ENCODE data around the gene S100PBP. TPM values are rescaled to one million over a fixed set of nuclear protein-coding genes. Genes with fewer than 3 reads are reported as not detected.
A peak's percentile ranks its signal among the peaks of the same experiment; 100 is the strongest.

The S100PBP gene
- polyA plus RNA-seq, 12 donors, result 20.5 to 45.4 (median 28.1) TPM; not detected in 1

DNA sequence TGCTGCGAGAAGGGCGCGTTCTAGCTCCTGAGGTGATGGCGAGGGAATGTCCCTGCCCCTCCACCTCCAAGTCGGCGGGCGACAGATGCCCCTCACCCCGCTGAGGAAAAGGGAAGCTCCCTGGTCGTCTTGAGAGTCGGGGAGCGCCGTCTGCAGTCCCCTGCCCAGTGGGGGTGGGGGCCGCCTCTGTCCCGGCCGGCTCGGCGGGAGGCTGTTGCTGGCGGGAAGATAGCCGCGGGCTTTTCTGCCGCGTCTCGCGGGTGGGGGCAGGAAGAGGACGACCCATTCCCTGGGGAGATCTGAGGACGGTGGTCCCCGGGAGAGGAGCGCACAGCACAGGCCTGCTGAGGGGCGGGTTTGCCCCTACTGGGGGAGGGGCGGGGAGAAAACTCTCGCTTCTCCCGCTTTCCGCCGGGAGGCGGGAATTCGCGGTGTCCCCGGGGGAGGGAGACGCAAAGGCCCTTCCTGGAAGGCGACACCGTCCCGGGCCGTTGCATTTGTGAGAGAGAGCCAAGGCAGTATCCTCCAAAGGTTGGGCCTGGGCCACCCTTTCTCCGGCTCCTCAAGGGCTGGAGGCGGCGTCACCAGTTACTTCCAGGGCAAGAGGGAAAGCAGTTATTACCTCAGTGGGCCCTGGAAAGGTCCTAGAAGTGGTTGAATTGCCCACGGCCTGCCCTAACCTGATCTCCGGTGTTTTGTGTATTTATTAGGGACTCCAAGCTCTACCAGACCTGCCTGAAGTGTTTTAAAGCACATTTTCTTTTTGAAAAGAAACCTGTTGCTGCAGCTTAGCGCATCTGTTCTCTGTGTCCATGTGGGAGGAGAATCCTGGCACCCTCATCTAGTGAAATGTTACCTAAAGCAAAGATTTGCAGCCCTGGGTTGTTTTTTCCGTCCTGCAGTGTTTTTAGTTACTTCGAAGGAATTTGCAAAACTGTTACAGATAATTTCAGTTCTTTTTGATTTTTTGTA, 648 bp downstream of the S100PBP start:
- DNase-seq, result peak; percentile 74

DNA sequence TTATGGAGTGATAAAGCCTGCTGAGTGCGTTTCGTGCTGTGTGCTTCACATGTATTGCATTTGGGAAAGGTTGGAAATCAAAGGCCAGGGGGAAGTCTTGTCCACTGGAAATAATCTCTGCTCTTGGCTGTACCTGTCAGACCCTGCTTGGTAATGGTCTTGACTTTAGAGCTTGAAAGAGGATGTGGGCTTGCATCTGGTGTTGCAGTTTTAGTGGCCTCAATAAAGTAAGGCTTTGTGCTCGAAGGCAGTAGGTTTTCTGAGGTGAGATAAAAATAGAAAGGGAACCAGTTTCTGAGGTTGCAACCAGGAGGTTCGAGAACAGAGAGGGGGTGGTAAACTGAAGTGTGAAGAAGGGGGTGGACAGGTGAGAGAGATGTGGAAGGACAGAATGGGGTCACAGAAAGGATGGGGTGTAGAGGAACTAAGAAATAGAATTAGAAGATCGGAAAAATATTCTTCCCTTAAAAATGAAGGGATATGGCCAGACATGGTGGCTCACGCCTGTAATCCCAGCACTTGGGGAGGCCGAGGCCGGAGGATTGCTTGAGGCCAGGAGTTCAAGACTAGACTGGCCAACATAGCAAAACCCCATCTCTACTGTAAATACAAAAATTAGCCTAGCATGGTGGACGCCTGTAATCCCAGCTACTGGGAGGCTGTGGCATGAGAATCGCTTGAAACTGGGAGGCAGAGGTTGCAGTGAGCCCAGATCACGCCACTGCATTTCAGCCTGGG, 1.5 kb downstream of the S100PBP start:
- no peak for DNase-seq

DNA sequence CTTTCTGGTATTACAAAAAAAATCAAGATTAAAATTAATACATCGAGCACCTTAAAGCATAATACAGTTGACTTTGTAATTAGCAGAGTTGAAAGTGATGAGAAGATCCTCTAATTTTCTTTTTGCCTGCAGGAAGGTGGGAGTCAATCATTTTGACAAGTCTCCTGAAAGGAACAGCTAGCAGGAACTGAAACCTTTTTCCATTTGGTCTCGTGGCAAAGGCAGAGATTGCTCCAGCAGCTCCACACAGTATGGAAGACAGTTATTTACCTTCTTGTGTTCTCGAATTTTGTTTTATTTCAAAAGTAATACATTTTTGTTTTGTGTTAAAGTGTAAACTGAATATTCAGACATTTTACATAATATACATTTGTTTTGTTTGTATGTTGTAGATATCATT, 7.7 kb downstream of the S100PBP start:
- no peak for DNase-seq

DNA sequence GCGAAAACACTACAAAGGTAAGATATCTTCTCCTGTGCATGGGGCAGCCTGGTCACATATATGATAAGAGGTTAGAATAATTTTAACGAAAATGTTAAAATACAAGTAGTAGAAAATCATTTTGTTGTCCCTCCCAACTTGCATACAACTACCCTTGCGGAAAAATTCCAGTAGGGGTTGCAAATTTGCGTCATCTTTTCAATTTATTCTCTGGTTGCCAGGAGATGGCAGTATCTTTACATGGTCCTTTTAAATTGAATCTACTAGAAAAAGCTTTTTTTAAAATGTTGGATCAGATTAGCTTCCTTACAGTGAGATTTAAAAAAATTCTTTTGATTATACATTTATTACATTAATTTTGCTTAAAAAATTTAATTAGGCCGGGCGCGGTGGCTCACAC, 10.9 kb downstream of the S100PBP start:
- peak; percentile 35 for DNase-seq

DNA sequence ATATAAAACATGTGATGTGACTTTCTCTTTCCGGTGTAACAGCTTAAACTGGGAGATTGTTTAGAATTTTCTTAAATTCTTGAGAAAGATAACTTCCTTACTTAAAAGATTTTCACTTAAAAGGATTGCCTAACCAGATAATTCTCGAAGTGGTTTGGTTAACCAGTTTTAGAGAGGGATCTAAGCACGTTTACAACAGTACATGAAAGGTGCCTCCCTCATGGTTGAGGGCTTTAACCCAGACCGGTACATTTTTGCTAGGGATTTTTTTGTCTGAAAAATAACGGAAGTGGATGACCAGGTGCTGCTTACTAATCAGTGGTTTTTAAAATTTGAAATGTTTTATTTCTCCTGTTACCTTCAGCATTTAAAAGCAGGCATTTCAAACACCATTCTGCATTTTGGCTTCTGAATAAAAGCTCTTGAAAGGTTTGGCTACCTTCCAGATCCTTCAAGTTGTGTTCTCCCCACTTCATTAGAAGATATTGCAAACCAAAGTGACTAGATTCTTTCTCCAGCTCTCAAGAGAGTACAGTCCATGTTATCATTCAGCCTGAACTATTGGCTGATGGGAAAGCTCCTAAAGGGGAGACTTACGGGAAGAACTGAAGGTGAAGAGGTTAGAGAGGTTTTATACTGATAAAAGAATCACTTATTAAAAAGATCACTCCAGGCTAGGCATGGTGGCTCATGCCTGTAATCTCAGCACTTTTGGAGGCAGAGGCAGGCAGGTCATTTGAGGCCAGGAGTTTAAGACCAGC, 12.8 kb downstream of the S100PBP start:
- no peak for DNase-seq

DNA sequence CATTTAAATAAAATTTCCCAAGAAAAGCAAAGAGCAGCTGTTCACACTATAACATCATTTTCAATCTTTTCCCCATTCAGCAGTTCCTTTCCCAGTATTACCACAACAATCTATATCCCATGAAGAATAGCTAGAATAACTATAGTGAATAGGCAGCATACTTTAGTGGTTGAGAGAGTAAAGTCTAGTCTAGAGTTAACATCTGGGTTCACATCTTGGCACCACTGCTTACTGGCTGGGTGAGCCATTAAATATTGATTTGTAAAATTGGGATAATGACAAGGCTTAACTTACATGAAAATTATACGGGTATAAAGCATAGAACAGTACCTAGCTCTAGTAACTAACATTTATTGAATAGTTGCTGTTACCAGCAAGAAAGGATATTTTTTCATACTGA, 14.4 kb downstream of the S100PBP start:
- DNase-seq, result no peak

DNA sequence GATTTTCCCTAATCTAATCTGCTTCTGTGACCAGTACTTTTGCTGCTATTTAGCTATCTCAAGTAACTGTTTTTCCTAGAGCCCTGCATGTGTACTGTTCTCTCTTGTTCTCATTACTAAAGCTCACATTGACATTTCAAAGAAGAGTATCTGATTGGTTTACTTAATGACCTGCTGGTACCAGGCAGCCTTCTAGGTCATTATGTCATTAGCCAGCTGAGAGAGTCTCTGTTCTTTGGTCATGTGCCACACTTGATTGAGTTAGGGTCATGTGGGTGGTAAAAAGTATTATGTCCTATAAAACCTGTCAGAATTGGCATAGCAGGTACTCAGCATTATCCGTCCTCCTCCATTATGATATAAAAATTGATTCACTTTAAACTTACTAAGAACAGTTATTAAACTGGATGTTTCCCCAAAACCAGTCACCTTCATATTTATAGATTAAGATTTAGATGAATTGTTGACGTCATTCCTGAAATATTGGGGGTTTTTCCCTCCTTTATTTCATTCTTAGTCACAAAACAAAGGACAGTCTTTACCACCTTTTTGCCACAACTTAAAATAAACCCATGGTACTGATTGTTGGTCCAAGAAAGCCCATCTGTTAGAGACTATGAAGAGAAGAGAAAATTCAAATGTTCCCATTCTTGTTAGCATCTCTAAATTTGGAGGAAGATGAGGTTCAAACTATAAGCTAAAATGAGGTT, 31.1 kb downstream of the S100PBP start:
- no peak for DNase-seq

DNA sequence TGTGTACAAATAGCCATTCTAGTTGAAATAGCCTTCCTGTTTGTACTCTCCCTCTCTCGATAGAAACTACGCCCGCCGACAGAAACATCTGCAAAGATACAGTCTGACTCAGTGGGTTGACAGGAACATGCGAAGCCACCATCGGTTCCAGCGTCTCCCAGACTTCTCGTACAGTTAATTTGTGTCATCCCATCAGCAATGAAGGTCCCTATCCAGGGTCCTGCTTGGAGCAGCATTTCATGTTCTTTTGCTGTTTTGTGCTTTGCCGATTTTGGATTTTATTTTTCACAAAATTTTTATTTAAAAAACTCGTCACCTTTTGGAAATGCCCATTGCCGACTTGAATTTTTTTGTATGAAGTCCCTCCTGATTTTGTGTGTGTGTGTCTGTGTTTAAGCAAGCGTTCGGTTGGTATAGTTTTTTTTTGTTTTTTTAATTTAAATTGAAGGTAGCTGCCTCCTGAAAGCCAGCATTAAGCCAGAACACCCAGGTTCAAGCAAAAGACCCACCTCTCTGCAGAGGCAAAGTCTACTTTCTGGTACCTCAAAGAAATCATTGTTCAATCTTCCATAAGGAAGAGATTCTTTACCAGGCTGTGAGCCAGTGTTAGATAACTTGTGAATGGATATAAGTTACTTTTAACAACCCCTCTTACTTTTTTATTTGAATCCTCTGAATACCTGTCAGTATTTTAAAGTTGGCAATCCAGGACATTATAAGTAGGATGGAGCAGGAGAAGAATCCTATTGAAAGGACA, 38.6 kb downstream of the S100PBP start:
- DNase-seq, result no peak

DNA sequence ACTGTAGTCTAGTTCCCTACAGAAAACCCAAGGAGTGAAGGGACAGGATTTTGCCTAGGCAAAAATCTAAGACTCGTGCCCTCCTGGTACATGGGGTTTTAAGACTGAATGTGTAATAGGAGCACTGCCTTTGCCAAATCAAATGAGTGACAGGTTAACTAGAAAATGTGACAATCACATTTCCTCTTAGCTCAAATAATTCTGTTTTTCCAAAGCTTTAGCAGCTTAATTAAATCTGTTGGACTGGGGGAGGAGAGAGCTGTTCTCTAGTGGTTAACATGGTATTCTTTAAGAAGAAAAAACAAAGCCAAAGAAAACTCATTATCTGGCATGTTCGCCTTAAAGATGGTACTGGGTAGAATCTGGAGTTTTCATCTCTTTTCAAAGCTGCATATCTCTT, 40.7 kb downstream of the S100PBP start:
- DNase-seq, result no peak

DNA sequence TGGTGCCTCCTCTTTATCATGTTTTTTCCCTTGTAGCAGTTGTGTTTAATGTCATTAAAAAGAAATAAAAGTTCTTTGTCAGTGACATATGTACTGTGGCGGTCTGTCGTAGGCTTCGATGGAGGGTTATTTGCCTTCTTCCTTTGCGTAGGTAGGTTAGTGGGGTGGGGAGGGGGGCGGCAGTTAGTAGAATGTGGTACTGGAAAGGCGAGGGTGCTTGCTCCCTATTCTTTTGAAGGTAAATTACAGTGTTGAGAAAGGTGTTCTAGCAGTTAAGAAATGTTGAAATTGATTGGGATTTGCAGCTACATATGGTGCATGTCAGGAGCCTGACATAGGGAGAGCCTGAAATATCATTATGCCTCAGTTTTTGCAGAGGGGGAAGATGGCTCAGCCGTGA, 41.3 kb downstream of the S100PBP start:
- DNase-seq, result no peak

DNA sequence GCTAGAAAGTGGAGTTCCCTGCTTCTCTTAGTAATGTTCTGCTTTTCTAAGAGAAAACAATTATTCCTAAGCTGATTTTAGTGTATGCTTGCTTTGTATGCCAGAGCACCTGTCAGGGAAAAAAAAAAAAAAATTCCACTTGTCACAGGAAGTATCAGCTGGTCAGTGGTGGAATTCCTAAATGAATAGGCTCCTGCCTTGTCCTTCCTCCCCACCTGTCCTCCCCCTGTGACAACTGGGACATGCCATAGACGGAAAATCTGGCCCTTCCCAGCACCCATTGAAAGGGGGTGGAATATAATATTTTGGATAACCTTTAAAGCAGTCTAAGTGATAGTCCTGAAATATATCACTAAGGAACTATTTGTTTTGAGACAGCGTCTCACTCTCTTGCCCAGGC, 42.5 kb downstream of the S100PBP start:
- no peak for DNase-seq

DNA sequence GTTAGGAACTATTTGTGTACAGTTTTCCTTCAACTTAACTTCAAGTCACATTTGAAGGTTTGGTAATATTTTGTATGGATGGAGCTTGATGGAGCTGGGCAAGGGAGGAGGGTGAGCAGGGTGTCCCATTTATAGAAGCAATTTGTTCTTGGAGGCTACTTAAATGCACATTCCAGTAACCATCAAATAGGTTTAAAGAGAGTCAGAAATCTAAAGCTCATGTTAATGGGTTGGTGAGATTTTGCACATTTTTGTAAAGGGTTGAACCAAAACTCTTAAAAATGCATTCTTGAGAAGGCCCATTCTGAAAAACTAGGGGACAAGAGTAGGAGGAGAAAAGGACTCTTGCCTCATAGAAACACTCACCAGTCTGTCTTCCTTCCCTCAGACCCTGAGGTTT, 43.1 kb downstream of the S100PBP start:
- DNase-seq, result no peak

DNA sequence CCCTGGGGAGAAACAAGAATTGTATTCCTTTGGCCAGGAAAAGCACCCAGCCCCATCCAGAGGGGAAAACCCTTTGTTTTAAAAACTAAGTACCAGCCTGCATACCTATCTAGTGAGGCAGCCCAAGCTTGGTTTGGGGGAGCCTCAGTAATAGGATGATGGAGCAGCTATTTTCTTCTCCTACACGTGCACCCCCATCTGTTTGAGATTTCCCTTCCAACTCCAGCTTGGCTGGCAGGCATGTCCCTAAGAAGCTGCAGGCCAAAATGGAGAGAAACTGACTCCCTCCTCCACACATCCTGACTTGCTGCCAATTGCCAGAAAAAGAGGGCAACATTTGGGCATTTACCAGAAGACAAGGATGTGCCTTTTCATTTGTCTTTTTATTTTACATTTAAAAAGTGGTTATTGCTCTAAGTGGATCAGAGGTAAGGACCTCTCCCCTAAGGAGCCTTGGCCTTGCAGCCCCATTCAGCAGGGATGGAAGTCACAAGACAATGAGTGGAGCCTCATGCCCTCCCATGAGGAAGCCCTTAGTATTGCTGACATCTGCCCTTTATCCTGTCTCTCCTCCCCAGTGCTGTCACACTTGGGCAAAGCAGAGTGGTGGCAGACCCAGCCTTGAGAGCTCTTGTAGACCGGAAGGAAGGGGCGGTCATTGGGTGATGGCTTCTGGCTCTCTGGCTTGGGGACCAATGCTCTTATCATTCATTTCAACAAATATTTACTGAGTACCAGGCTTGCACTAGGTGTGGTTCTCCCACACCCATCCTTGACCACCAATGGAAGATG, 44.6 kb downstream of the S100PBP start:
- no peak for DNase-seq

DNA sequence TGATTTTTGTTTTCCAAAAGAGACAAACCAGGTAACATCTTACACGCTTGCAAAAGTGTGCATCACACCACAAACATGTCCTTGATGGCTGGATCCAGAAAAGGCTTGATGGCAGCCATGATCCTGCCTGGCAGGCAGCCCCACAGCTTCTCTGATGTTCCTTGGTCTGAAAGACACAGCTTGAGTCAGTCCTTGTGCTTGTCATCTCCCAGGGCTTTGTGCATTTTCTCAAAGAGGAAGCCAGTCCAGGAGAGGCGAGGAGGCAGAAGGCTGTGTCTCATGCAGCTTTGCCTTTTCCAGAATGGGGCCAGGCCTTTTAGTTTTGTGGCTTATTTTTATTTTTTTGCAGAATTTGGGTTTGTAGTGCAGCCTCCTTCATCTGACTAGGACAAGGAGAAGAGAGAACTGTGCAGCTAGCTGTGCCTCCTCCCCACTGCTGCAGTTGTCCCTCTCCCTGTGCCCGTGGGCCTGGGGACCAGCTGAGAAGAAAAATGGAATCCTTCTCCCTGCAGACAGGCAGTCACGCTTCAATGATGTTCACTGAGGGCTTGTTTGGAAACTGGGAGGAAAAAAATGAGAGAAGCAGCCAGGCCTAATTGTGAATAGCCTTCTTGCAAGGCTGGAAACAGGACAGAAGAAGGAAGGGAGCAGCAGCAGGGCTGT, 45.9 kb downstream of the S100PBP start:
- no peak for DNase-seq

DNA sequence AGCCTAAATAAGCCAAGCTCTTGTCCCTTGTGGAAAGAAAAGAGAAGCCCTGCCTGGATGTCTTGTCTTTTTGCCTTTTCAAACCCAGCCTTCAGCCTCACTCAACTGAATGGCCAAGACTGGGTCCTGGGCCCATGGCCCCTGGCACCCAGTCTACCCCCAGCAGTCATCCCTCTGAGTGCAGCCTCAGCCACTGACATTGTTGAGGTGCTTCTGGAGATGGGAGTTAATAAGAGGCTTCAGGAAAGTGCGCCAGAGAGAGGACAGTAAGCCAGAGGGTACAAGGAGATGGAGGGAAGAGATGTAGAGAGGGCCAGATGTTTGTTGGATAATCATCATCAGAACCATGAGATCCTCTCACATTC, 46.4 kb downstream of the S100PBP start:
- DNase-seq, result no peak

DNA sequence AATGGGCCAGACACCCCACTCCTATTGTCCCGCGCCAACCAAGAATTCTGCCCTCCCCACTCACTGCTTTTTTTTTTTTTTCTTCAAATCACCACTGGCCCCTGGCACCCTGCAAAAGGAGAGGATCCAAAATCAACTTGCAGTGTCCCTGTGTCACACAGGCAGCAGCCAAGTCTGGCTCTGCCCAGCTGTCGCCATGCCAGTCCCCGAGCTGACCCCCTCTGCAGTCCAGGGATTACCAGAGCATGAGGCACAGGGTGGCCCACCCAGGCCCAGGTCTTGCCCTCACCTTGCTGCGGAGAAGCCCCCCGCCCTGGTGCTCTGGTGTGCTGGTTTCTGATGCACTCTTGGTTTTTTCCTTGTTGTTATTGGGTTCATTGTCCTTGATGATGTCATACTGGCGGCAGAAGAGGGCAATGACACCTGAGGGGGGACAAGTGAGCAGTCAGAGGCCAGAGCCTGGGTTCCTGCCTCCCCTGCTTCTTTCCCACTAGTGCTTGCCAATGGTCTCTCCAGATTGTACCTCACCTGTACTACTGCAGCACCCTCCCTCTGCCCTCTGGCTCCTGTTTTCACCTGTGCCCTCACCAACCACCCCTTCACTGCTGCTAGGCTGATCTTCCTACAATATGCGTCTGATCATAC, 47.0 kb downstream of the S100PBP start:
- DNase-seq, result no peak

DNA sequence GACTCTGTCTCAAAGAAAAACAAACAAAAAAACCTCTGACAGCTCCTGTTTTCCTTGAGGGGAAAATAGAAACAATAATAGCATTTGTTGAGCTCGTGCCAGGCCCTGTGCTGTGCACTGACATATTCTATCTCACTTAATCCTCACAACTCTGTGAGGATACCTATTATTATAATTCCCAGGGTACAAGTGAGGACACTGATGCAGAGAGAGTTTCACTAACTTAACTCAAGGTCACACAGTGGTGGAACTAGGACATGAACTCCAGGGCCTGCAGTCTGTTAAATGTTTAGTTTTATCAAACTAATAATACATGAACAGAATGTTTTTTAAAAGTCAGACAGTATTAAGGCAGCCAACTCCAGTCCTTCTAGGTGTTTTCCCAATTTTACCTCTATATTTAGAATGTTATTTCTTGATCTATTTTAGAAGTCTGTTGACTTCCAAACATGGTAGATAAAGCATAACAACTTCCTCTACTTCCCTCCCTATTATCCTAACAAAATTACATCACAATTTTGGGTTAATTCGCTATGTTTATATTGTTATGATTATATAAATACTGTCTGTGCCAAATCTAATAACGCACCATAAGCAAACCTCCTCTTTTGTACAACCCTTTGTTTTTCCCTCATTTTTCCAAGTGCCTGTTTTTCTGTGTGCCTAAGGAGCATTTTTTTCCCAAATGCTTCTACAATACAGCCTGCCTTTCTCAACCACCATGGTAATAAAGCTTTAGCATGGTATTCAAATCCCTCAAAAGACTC, 48.4 kb downstream of the S100PBP start:
- no peak for DNase-seq

DNA sequence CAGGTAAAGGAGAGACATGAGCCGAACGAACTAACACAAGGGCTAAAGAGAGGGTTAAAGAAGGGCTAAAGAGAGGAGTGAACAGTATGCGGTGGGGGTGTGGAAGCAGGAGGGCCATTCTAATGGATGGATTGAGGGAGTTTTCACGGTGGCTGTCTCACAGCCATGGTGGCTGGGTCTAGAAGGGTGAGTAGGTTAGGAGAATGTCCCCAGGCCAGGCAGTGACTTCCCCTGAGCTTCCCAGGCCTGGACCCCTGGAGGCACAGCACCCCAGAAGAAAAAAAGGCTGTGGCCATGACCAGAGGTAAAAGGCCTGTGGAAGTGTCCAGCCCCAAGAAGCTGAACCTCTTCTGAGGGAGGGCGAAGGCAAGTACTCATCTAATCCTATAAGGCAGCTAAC, 49.7 kb downstream of the S100PBP start:
- DNase-seq, result no peak

Data from muscle of arm (tissue), 12 donors.